ENCODE results near the gene CPE.

CPE gene

GRCh38 chr4:165508372-165509120 is 129.7 kb downstream of the CPE start:
- no peaks in the 10 kb centered on the region for H3K36me3 ChIP-seq (replicated peaks; ENCODE audit: insufficient read depth, low read length)
- no peaks in the 10 kb centered on the region for H4K20me1 ChIP-seq (ENCODE audit: insufficient read depth, low read length)
- H3K9me2 ChIP-seq (replicated peaks; ENCODE audit: insufficient read depth, low read length), result no peaks in the 10 kb centered on the region
- H3K4me1 ChIP-seq (ENCODE audit: low read length), result no peaks in the 10 kb centered on the region
- no peak overlapping the region for H3K9ac ChIP-seq (ENCODE audit: low read length)
- H3K27me3 ChIP-seq (replicated peaks; ENCODE audit: insufficient read depth, low read length), result no peaks in the 10 kb centered on the region
- H3K9me3 ChIP-seq (replicated peaks; ENCODE audit: insufficient read depth, low read length), result no peaks in the 10 kb centered on the region
- H2AFZ ChIP-seq (ENCODE audit: low read length), result no peak overlapping the region
- TF ChIP-seq EZH2 (optimal IDR thresholded peaks at IDR 0.05; ENCODE audit: low read depth, low read length), result no peak
- TF ChIP-seq, protein P1, sequence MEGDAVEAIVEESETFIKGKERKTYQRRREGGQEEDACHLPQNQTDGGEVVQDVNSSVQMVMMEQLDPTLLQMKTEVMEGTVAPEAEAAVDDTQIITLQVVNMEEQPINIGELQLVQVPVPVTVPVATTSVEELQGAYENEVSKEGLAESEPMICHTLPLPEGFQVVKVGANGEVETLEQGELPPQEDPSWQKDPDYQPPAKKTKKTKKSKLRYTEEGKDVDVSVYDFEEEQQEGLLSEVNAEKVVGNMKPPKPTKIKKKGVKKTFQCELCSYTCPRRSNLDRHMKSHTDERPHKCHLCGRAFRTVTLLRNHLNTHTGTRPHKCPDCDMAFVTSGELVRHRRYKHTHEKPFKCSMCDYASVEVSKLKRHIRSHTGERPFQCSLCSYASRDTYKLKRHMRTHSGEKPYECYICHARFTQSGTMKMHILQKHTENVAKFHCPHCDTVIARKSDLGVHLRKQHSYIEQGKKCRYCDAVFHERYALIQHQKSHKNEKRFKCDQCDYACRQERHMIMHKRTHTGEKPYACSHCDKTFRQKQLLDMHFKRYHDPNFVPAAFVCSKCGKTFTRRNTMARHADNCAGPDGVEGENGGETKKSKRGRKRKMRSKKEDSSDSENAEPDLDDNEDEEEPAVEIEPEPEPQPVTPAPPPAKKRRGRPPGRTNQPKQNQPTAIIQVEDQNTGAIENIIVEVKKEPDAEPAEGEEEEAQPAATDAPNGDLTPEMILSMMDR (IDR thresholded peaks at IDR 0.05; ENCODE audit: low read length), result no peak
- TF ChIP-seq EZH2phosphoT487 (IDR thresholded peaks at IDR 0.05; ENCODE audit: low read length), result no peak
- DNase-seq, result no peak
- H3K27ac ChIP-seq (ENCODE audit: low read length), result no peak overlapping the region
- H3F3A ChIP-seq (ENCODE audit: insufficient read depth, low read length), result no peaks in the 10 kb centered on the region
- H3K4me3 ChIP-seq (ENCODE audit: low read length), result no peak overlapping the region
- H3K4me2 ChIP-seq (ENCODE audit: low read depth, low read length), result no peak overlapping the region
- no peaks in the 10 kb centered on the region for H3K79me2 ChIP-seq (ENCODE audit: low read length)

DNA sequence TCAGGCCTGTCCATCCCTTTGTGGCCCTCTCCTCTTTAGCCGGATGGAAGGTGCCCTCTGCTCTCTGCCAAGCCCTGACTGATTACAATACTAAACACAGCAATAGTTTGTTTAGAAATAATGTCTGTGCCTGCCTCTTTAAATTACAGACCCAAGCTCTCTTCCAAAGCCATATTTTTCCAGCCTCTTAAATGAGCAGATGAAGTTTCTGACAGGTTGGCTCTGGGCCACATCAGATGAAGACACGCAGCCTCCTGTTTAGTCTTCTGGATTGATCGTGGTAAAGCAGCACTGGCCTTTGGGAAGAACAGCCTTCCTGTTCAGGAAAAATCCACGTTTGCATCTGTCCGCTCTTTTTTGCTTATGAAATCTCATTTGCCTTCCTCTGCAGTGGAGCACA is 133.6 kb downstream of the CPE start:
- no peak overlapping the region for H3K4me2 ChIP-seq (ENCODE audit: low read depth, low read length)
- H3K27ac ChIP-seq (ENCODE audit: low read length), result no peak overlapping the region
- H3K79me2 ChIP-seq (ENCODE audit: low read length), result no peaks in the 10 kb centered on the region
- no peaks in the 10 kb centered on the region for H4K20me1 ChIP-seq (ENCODE audit: insufficient read depth, low read length)
- TF ChIP-seq, protein P1 (IDR thresholded peaks at IDR 0.05; ENCODE audit: low read length), result no peak
- no peak for TF ChIP-seq EZH2phosphoT487 (IDR thresholded peaks at IDR 0.05; ENCODE audit: low read length)
- TF ChIP-seq EZH2 (optimal IDR thresholded peaks at IDR 0.05; ENCODE audit: low read depth, low read length), result no peak
- no peaks in the 10 kb centered on the region for H3K27me3 ChIP-seq (replicated peaks; ENCODE audit: insufficient read depth, low read length)
- H3K4me3 ChIP-seq (ENCODE audit: low read length), result no peak overlapping the region
- no peaks in the 10 kb centered on the region for H3K9me3 ChIP-seq (replicated peaks; ENCODE audit: insufficient read depth, low read length)
- H3K4me1 ChIP-seq (ENCODE audit: low read length), result no peaks in the 10 kb centered on the region
- no peaks in the 10 kb centered on the region for H3K9me2 ChIP-seq (replicated peaks; ENCODE audit: insufficient read depth, low read length)
- DNase-seq, result no peak
- H3K9ac ChIP-seq (ENCODE audit: low read length), result no peak overlapping the region
- no peaks in the 10 kb centered on the region for H3K36me3 ChIP-seq (replicated peaks; ENCODE audit: insufficient read depth, low read length)
- H3F3A ChIP-seq (ENCODE audit: insufficient read depth, low read length), result no peaks in the 10 kb centered on the region
- H2AFZ ChIP-seq (ENCODE audit: low read length), result no peak overlapping the region

- no peak overlapping the region for H3K9ac ChIP-seq (ENCODE audit: low read length)
- H3K9me3 ChIP-seq (replicated peaks; ENCODE audit: insufficient read depth, low read length), result no peaks in the 10 kb centered on the region
- no peak overlapping the region for H3K4me2 ChIP-seq (ENCODE audit: low read depth, low read length)
- no peaks in the 10 kb centered on the region for H3K9me2 ChIP-seq (replicated peaks; ENCODE audit: insufficient read depth, low read length)
- H3K79me2 ChIP-seq (ENCODE audit: low read length), result no peaks in the 10 kb centered on the region
- no peak overlapping the region for H3K4me3 ChIP-seq (ENCODE audit: low read length)
- H4K20me1 ChIP-seq (ENCODE audit: insufficient read depth, low read length), result no peaks in the 10 kb centered on the region
- DNase-seq, result no peak
- H3K27ac ChIP-seq (ENCODE audit: low read length), result no peak overlapping the region
- no peaks in the 10 kb centered on the region for H3F3A ChIP-seq (ENCODE audit: insufficient read depth, low read length)
- H3K27me3 ChIP-seq (replicated peaks; ENCODE audit: insufficient read depth, low read length), result no peaks in the 10 kb centered on the region
- H3K36me3 ChIP-seq (replicated peaks; ENCODE audit: insufficient read depth, low read length), result no peaks in the 10 kb centered on the region
- no peak for TF ChIP-seq EZH2phosphoT487 (IDR thresholded peaks at IDR 0.05; ENCODE audit: low read length)
- TF ChIP-seq, protein P1 (IDR thresholded peaks at IDR 0.05; ENCODE audit: low read length), result no peak
- no peak for TF ChIP-seq EZH2 (optimal IDR thresholded peaks at IDR 0.05; ENCODE audit: low read depth, low read length)
- H2AFZ ChIP-seq (ENCODE audit: low read length), result no peak overlapping the region
- no peaks in the 10 kb centered on the region for H3K4me1 ChIP-seq (ENCODE audit: low read length)
Measured at GRCh38 chr4:165514739-165515138, 135.9 kb downstream of the CPE start.
